Embryonic facial prominence (tissue), 1 donor: ENCODE measurements around the gene KCNMA1.
"Not testable (repeated sequence)": the region's sequence is repeated elsewhere in the genome, so short reads cannot be mapped to it uniquely, and the experiment has no call there.

Experiments used
- DNase-seq: peaks from one replicate; pipeline ENCODE4 v3.0.0-alpha.2; 2016; ENCODE audit errors: extremely low spot score

KCNMA1 gene

GRCh38 chr10:77637532-77638320 is at the start of gene KCNMA1:
TSS of gene KCNMA1 (minus strand) at chr10:77637808.
- no peak for DNase-seq

- no peak for DNase-seq
Observed at GRCh38 chr10:77686650-77687417, 49.2 kb upstream of the KCNMA1 start.

- no peak for DNase-seq
Observed at GRCh38 chr10:77686096-77686495, 48.5 kb upstream of the KCNMA1 start.

- DNase-seq: no peak
Observed at GRCh38 chr10:77685432-77685831, 47.8 kb upstream of the KCNMA1 start.

GRCh38 chr10:77683088-77683432 is 45.5 kb upstream of the KCNMA1 start:
- not testable (repeated sequence) for DNase-seq

DNA sequence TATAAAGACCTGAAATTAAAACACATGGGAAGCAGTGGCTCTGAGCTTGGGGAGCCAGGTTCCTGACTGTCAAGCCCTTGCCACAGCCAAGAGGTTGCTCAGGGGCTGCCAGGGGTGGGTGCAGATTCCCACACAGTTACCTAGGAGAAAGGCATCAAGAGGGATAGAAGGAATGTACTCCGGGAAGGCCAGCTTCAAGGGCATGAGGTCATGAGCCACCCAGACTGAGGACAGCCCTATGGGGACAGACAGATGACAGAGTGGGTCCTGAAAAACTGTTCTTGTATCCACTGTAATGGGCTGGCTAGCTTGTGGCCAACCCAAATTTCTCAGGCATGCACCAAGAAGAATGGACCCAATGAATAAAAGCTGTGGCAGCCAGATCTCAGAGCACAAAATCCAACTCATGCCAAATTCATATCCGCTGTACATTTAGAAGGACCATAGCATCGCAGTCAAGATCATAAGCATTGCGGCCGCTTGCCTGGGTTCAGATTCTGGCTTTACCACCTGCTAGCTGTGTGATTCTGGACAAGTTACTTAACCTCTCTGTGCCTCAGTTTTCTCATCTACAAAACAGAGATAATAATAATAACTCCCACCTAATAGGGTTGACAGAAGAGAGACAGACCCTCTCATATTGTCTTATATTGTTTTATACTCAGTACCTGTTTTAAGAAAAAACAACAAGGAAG is 44.9 kb upstream of the KCNMA1 start:
- no peak for DNase-seq

GRCh38 chr10:77681839-77682238 is 44.2 kb upstream of the KCNMA1 start:
- DNase-seq: no peak

GRCh38 chr10:77680811-77681210 is 43.2 kb upstream of the KCNMA1 start:
- DNase-seq: no peak

GRCh38 chr10:77680065-77680464 is 42.5 kb upstream of the KCNMA1 start:
- DNase-seq: no peak

GRCh38 chr10:77679217-77679616 is 41.6 kb upstream of the KCNMA1 start:
- DNase-seq: no peak

DNA sequence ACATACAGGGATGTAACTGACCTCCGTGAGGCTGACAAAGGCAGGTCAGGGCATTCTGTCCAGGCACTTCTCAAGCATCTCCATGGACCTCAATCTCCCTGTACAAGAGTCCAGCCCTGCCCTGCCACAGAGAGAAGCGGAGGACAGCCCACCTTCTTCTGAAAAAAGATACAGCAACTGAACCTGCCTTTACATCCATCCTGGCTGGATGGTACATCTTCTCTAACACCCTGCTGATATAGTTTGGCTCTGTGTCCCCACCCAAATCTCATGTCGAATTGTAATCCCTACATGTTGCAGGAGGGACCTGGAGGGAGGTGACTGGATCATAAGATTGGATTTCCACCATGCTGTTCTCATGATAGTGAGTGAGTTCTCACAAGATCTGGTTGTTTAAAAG is 40.5 kb upstream of the KCNMA1 start:
- DNase-seq: no peak

GRCh38 chr10:77675347-77675746 is 37.7 kb upstream of the KCNMA1 start:
- DNase-seq: no peak

DNA sequence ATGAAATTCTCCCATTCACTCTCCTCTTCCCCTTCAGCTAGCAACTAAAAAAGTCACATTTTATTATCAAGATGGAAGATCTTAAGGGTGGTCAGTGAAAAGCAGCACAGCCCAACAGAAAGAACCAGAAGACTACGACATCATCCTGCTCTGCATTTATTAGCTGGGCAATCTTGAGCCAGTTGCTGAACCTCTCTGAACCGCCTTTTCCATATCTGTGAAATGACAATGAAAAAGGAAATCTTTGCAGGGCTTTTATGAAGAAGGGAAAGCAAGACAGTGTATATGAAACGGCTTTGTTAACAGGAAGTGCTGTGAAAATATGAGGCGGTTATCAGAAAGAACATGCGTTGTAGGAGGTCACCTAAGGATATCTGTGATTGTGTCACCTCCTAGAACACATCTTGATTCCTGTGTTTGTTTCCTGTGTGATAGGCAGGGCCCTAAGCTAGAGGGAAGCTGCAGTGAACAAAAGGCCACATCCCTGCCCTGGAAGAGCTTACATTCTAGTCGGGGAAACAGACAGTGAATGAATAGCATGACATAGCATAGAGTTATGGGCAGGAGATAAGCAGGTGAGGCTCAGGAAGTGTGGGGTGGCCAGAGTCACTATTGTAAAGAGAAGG is 36.0 kb upstream of the KCNMA1 start:
- DNase-seq: no peak

GRCh38 chr10:77673101-77673500 is 35.5 kb upstream of the KCNMA1 start:
- DNase-seq: no peak

DNA sequence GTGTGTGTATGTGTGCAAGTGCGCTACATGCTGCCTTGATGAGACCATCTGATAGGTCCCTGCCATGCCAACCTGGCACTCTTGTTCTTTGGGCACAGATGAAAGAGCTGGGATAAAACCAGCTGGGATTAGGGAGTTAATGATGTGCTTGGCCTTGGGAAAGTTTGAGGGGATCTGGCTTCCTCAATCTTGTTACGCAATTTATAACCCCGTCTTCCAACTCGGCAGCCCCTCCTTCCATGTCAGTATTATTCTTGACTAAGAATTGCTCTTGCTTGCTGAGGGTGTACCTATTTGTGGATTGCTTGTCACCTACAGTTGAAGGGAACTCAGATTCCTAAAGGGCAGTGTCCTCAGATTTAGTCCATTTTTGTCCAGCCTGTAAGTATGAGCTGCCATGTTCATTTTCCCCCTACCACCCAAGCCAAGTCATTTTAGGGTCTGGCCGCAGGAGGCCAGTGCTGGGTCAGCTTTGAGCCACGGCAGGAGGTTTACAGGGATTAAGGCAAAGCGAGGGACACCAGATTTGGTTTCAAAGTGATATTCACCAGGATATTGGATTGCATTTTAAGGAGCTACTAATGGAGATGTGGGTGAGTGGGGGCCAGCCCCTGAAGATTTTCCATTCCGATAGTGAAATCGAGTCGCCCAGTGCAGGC is 34.1 kb upstream of the KCNMA1 start:
- no peak for DNase-seq

DNA sequence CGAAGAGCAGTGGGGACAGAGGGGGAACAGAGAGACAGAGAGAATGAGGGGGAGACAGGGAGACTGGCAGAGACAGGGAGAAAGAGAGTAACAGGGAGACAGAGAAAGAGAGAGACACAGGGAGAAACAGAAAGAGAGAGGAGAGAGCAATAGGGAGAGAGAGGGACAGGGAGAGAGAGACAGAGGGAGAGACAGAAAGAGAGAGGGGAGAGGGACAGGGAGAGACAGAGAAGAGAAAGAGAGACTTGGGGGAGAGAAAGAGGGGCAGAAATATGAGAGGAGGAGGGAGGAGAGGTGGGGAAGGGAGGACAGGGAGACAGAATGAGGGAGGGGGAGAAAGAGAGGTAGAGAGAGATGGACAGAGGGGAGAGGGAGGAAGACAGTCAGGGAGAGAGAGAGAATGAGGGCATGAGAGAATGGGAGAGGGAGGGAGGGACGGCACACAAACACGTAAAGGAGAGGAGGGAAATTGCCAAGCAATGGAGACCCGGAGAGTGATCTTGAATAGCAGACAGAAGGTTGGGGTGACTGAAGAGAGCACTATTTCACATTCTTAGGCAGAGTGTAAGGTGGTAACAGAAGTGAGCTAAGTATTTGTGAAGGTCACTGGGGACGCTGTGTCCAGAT is 33.3 kb upstream of the KCNMA1 start:
- DNase-seq: no peak

GRCh38 chr10:77669892-77670291 is 32.3 kb upstream of the KCNMA1 start:
- no peak for DNase-seq

DNA sequence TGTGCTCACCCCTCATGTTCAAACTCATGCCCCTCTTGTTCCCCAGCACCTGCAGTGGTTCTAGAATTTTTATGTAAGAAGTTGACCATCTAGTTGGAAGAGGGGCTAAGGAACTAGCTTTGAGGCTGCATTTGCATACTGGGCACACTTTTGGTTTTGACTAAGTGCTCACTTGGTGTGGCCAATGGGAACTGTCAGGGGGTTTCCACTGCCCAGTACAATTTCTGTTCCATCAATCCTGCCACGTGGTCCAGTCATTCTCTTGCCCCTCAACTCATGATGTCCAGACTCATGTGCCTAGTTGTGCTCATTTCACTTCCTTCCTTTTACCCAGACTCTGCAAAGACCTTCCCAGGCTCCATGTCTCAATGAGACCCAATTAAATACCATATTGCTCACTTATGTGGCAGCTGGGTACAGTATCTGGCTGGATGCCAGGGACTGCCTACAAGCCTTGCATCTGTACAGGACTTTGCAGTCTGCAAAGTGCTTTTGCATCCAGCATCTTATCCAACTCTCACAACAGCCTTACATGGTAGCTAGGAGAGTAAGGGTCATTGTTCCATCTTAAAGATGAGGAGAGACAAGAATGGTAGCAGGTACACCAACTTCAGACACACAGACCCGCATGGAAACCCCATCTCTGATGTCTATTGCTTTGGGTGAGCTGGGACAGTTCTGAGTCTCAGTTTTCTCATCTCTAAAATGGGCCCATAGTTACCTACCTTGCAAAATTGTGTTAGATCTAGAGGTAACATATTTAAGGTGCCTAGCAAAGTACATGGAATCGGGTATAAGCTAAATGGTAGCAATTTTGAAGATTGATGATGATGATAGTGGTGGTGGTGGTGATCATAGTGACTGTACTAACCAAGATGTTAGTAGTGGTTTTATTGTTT is 30.1 kb upstream of the KCNMA1 start:
- DNase-seq: no peak

GRCh38 chr10:77666821-77667220 is 29.2 kb upstream of the KCNMA1 start:
- DNase-seq: no peak

DNA sequence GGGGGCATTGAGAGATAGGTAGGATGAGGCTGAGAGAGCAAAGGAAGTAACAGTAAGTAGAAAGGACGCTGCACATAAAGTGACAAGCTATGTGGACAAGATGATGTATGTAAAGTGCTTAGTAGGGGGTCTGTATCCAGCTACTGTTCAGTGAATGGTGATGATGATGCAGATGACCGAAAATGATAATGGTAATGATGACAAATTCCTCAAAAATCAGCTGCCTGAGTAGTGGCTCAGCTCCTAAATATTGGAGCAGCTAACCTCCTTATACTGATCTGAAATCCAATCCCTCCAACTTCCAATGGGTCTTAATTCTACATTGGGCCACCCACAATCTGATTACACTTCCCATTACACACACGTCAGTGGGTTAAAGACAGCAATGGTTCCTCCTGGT is 27.1 kb upstream of the KCNMA1 start:
- DNase-seq: no peak
